ENCODE measurements around the gene ZSWIM1.

GRCh38 chr20:45857882-45858216 is 23.2 kb upstream of the ZSWIM1 start:
- TF ChIP-seq CTCF (optimal IDR thresholded peaks at IDR 0.05 in 1 of 3, IDR thresholded peaks at IDR 0.05 in 1 of 3, conservative IDR thresholded peaks at IDR 0.05 in 1 of 3; ENCODE audit: extremely low read depth in 1 of 3, insufficient read depth in 2 of 3, low read length in 3 of 3) (no peak), EZH2 (IDR thresholded peaks at IDR 0.05; ENCODE audit: low read length) (no peak)
